ENCODE data around the gene MED26. TPM values are rescaled to one million over a fixed set of nuclear protein-coding genes. Genes with fewer than 3 reads are reported as not detected.
A peak's percentile ranks its signal among the peaks of the same experiment; 100 is the strongest.

Gene MED26
- total RNA-seq, 2 donors from 2014 or later, result 19.3 to 23.6 TPM

DNA sequence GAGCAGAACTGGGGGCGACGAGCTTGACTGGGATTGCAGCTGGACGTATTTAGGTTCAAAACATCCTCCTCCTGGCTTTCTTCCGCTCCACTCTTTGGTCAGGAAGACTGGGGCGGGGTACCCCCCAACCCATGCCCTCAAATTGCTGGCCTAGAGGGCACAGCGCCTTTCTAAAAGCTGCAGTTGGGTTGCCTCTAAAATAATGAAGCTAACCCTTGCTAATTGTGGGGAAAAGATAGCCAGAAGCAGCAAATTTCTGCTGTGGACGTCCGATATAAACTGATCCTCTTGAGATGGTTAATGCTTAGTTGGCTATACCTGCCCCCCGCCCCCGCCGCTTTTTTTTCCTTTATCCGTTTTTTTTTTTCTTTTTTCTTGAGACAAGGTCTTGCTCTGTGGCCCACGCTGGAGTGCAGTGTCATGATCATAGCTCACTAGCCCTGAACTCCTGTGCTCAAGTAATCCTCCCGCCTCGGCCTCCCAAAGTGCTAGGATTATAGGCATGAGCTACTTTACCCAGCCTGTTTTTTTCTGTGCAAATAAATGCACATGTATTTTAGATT is 85.0 kb downstream of the MED26 start:
- H3K4me1 Mint-ChIP-seq, result peaks cover 30% of the 10 kb centered on the region
- no peaks in the 10 kb centered on the region for H3K9me3 Mint-ChIP-seq
- H3K36me3 Mint-ChIP-seq (ENCODE audit: low read depth), result peaks cover 54% of the 10 kb centered on the region
- no peak for ATAC-seq (replicated peaks)
- H3K27ac Mint-ChIP-seq, result peak overlapping the region; percentile 97
- no peaks in the 10 kb centered on the region for H3K27me3 Mint-ChIP-seq
- H3K4me3 Mint-ChIP-seq, result peak overlapping the region; percentile 98

DNA sequence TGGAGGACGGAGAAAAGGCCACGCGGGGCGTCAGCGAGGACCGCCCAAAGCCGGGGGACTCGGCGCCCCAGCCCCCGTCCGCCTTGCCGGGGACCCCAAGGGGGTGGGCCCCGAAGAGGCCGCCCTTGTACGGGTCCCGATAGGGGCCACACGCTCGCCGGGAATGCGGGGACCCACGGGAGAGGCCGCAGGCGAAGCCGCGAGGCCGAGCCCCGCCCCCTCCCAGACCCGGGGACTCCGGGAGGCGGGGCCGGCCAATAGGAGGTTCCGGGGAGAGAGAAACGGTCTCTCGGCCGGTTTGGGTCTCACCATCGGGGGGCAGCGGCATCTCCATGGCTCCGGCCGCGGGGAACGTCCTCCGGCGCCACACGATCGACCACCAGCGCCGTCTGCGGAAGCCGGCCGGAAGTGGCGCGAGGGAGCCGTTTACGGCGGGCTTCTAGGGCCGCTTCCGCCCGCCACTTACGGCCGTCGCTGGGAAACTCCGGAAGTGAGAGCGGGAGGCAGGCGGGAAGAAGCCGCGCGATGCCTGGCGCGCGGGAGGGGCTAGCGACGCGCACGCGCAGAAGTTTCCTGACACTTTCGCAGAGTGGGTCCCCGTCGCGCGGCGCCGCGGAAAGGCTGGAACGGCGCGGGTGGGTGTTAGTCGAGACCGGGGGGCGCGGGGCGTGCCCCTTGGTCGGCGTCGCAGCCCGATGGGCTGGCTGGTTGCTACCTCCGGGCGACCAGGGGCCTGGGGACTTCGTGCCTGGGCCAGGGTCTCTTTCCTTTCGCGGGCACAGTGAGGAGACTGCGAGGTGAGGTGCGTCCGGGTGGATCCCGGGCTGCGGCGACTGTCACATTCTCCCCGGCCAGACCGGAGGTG is 85.7 kb downstream of the MED26 start, which contains the start of gene CHERP:
TSS of gene CHERP (minus strand) at position 393 of the 865 bp plus-strand sequence. CDS start at position 334, 59 bp downstream.
- peaks cover 61% of the 10 kb centered on the region for H3K36me3 Mint-ChIP-seq (ENCODE audit: low read depth)
- H3K4me1 Mint-ChIP-seq, result peaks cover 32% of the 10 kb centered on the region

DNA sequence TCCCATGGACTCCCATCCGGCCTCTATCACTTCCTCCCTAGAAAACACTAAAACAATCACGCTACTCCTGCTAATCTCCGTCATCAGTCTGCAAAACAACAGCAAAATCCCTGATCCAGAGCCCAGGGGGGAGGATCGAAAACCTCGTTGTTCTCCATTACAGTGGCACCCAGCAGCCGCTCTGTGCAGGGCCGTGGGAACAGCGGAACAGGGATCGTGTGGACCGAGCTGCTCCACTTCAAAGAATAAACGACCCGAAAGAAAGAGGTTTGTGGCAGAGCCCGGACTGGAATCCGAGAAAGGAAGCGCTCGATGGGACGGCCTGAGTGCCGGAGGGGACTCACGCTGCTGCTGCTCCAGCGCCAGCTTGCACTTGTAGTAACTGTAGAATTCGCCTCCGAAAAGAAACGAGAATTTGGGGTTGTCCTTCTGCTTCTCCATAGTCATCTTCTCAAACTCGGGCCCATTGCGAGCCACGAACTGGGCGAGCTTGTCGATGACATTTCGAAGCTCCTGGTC is 86.4 kb downstream of the MED26 start:
- Mint-ChIP-seq H3K4me1 (peaks cover 33% of the 10 kb centered on the region), H3K36me3 (ENCODE audit: low read depth) (peaks cover 68% of the 10 kb centered on the region), H3K4me3 (peak overlapping the region; percentile 98), H3K27me3 (no peaks in the 10 kb centered on the region), H3K27ac (peak overlapping the region; percentile 92), H3K9me3 (no peaks in the 10 kb centered on the region)
- ATAC-seq (replicated peaks), result peak; percentile 1

More for the DNA sequence above, 85.7 kb downstream of the MED26 start, which contains the start of gene CHERP:
- ATAC-seq (replicated peaks), result peak; percentile 82
- H3K27ac Mint-ChIP-seq, result peak within 1 kb of the TSS; percentile 97
- peak within 1 kb of the TSS; percentile 98 for H3K4me3 Mint-ChIP-seq
- no peaks in the 10 kb centered on the region for H3K27me3 Mint-ChIP-seq
- H3K9me3 Mint-ChIP-seq, result no peaks in the 10 kb centered on the region

DNA sequence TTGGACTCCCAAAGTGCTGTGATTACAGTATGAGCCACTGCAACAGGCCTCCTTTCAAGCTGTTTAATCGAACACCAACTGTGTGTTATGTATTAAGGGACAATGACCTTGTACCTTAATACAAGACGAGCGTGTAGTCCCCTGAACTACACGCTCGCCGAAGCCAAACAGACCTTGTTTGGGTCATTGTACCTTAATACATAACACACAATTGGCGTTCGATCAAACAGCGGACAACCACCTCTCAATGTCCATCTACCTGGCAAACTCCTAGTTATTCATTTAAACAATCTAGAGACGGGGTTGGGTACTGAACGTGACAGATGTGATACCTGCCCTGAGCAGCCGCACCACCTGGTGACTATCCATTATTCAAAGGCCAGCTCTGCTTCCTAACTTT is 87.1 kb downstream of the MED26 start:
- ATAC-seq (replicated peaks), result no peak
- H3K36me3 Mint-ChIP-seq (ENCODE audit: low read depth), result peaks cover 74% of the 10 kb centered on the region
- H3K27me3 Mint-ChIP-seq, result no peaks in the 10 kb centered on the region
- H3K4me3 Mint-ChIP-seq, result peak overlapping the region; percentile 98
- peaks cover 33% of the 10 kb centered on the region for H3K4me1 Mint-ChIP-seq
- peak overlapping the region; percentile 92 for H3K27ac Mint-ChIP-seq
- no peaks in the 10 kb centered on the region for H3K9me3 Mint-ChIP-seq

DNA sequence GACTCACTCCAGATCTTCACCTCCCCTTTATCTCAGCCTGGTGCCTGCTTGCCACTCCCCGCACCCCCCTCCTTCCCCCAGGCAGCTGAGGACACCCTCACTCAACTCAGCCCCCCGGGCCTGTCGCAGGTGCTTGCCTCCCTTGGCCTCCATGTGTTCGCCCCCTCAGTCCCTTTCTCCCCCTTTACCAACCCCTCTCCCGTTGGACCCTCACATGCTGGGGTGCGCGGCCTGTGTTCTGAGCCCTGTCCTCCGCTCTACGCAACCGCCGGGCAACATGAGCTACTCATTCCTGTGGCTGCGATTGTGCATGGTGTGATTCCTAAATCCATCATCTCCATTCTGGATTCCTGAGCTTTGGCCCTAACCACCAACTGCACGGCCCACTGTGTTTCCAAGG is 90.9 kb downstream of the MED26 start:
- peaks cover 27% of the 10 kb centered on the region for H3K4me1 Mint-ChIP-seq
- H3K9me3 Mint-ChIP-seq, result no peaks in the 10 kb centered on the region
- peaks cover 93% of the 10 kb centered on the region for H3K36me3 Mint-ChIP-seq (ENCODE audit: low read depth)
- no peaks in the 10 kb centered on the region for H3K27me3 Mint-ChIP-seq
- no peak overlapping the region for H3K4me3 Mint-ChIP-seq
- ATAC-seq (replicated peaks), result no peak
- no peak overlapping the region for H3K27ac Mint-ChIP-seq

DNA sequence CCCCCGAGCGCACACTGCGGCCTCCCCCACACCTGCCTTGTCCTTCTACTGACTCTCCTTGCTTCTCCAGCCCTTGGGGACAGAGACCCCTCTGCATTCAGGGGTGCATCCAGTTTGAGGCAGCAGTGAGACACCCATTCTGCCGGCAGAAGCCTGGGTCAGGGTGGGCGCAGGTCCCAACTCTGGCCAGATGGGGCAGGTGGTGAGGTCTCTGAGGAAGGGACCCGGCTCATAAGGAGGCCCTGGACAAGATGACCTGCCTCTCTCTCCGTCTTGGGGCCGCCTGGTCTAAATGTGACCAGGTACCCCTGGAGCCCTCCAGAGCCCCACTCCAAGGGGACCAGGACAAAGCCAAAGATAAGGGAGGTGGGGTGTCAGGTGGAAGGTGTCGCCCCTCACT is 91.9 kb downstream of the MED26 start:
- peaks cover 22% of the 10 kb centered on the region for H3K4me1 Mint-ChIP-seq
- no peak overlapping the region for H3K27ac Mint-ChIP-seq
- H3K27me3 Mint-ChIP-seq, result no peaks in the 10 kb centered on the region
- peaks cover 97% of the 10 kb centered on the region for H3K36me3 Mint-ChIP-seq (ENCODE audit: low read depth)
- ATAC-seq (replicated peaks), result no peak
- no peak overlapping the region for H3K4me3 Mint-ChIP-seq
- H3K9me3 Mint-ChIP-seq, result no peaks in the 10 kb centered on the region

DNA sequence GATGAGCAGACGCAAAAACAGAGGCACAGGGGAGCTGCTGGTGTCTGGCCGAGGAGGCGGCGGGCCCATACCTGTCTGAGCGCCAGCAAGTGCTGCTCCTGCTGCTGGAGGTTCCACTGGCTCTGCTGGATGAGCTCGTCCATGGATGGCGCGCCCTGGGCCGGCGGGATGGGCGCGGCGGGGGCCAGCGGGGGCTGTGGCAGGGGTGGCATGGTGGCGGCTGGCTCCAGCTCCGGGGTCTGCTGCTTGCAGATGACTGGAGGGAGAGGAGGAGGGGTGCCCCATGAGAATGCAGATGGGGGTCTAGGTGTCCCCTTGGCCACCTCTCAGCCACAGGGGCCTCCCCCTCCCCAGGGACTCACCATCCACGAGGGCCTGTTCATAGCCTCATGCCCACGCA is 92.6 kb downstream of the MED26 start:
- no peak for ATAC-seq (replicated peaks)
- Mint-ChIP-seq H3K27ac (no peak overlapping the region), H3K27me3 (no peaks in the 10 kb centered on the region), H3K36me3 (ENCODE audit: low read depth) (peaks cover 97% of the 10 kb centered on the region), H3K4me3 (no peak overlapping the region), H3K9me3 (no peaks in the 10 kb centered on the region), H3K4me1 (peaks cover 22% of the 10 kb centered on the region)

DNA sequence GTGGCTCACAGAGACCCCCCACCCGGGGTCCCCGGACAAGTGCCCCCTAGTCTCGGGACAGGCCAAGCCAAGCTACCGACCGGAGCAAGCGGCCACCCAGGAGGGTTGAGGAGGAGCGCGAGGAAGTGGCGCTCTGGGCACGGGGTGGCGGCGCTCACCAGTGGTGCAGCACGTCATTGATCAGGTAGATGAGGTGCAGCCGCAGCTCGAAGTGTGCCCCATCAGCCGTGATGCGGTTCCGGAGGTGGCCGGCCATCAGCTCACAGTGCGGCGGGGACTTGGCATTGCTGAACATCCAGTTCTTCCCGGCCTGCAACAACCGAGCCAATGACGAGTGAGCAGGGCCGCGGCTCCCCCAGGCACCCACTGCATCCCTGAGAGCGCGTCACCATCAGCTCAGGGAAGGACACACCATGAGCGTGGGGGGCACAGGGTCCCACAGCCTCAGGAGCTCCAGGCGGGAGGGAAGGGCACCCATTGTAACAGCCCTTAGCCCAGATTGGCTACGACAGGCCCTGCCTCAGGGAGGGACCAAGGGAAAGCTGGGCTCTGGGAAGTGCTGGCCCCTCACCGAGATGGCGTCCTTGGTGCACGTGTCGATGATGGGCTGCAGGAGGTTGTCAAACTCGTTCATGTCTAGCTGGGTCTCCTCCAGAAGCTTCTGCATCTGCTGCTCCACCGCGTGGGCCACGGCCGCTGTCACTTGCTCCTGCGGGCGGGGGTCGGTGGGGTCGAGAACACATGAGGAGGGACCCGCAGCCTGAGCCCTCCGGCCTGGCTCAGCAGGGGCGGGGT is 95.4 kb downstream of the MED26 start:
- Mint-ChIP-seq H3K27me3 (no peaks in the 10 kb centered on the region), H3K4me3 (no peak overlapping the region), H3K9me3 (no peaks in the 10 kb centered on the region), H3K4me1 (peaks cover 5% of the 10 kb centered on the region), H3K27ac (no peak overlapping the region), H3K36me3 (ENCODE audit: low read depth) (peaks cover 96% of the 10 kb centered on the region)
- no peak for ATAC-seq (replicated peaks)

DNA sequence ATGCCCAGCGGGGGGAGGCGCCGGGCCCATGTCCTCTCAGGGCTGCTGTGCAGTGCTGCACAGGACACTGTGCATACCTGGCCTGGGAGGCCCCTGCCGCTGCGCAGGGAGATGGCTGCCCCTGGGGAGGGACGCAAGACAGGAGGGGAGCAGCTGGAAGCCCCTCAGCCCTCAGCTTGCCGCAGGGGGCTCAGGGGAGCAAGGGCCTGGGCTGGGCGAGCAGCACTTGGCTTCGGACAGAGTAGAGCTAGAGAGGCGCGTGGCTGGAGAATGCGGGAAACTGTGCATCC is 96.7 kb downstream of the MED26 start:
- H3K9me3 Mint-ChIP-seq, result no peaks in the 10 kb centered on the region
- H3K4me3 Mint-ChIP-seq, result no peak overlapping the region
- no peak for ATAC-seq (replicated peaks)
- no peaks in the 10 kb centered on the region for H3K4me1 Mint-ChIP-seq
- no peaks in the 10 kb centered on the region for H3K27me3 Mint-ChIP-seq
- H3K36me3 Mint-ChIP-seq (ENCODE audit: low read depth), result peaks cover 96% of the 10 kb centered on the region
- no peak overlapping the region for H3K27ac Mint-ChIP-seq

DNA sequence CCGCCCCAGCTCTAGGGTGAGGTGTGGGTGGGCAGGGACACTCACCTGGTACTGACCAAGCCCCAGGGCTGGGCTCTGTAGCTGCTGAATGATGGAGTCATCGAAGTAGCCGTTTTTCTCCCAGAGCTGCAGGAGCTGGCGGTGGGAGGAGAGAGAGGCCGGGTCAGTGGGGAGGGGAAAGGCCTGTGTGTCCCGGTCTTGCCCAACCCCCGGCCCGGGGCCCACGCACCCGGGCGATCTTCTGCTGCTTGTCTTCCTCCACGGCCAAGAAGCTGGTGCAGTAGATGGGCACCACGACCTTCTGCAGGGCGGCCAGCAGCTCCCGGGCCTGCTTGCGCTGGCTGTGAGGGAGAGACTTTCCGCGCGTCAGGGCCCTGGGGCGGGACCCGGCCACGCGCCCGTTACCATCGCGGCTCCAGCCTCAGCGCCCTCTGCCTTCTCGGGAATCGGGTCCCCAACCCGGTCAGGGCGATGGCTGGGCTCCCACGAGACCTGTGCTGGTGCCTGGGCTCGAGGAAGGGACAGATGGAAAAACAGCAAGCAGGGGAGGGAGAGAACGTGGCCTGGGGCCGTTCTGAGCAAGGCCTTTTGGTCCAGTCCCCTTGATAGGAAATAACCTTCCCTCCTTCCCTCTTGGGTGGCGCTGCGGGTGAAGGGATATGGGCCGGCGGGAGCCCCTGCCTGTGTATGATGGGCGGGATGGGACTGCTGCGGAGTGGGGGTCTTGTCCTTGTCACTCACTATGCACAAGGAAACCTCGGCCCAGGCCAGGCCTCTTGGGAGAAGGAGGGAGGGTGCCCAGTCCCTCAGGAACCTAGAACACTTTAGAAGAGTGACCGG is 97.2 kb downstream of the MED26 start:
- peaks cover 96% of the 10 kb centered on the region for H3K36me3 Mint-ChIP-seq (ENCODE audit: low read depth)
- H3K4me3 Mint-ChIP-seq, result no peak overlapping the region
- H3K9me3 Mint-ChIP-seq, result no peaks in the 10 kb centered on the region
- H3K27me3 Mint-ChIP-seq, result no peaks in the 10 kb centered on the region
- H3K4me1 Mint-ChIP-seq, result no peaks in the 10 kb centered on the region
- H3K27ac Mint-ChIP-seq, result no peak overlapping the region
- ATAC-seq (replicated peaks), result no peak

DNA sequence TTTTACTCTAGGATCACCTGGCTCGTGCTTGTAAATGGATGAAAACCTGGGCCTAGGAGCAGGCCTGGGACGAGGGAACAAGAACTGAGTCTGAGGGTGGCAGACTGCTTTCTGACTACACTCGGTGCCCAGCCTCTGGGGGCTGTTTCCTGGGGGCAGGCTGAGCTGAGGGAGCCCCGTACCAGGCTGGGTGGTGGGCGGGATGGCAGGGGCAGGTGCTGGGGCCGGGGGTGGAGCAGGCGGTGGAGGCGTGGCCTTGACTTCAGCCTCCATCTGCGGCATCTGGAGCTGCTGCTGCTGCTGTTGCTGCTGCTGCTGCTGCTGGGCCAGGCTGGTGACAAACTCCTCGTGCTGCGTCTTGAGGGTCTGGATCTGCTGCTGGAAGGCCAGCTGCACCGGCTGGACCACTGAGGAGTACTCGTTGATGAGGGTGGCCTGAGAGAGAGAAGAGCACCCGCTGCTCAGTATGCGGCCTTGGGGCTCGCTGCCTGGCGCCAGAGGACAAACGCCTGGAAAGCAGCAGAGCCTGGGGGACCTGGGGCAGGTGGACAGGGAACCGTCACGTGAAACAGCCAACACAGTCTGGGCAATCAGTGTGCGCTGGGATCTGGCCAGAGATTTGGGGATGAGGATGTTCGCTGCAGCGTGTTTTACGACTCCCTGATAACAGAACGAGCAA is 98.4 kb downstream of the MED26 start:
- no peak overlapping the region for H3K4me3 Mint-ChIP-seq
- H3K27me3 Mint-ChIP-seq, result no peaks in the 10 kb centered on the region
- H3K36me3 Mint-ChIP-seq (ENCODE audit: low read depth), result peaks cover 95% of the 10 kb centered on the region
- H3K27ac Mint-ChIP-seq, result no peak overlapping the region
- no peak for ATAC-seq (replicated peaks)
- no peaks in the 10 kb centered on the region for H3K4me1 Mint-ChIP-seq
- H3K9me3 Mint-ChIP-seq, result no peaks in the 10 kb centered on the region

DNA sequence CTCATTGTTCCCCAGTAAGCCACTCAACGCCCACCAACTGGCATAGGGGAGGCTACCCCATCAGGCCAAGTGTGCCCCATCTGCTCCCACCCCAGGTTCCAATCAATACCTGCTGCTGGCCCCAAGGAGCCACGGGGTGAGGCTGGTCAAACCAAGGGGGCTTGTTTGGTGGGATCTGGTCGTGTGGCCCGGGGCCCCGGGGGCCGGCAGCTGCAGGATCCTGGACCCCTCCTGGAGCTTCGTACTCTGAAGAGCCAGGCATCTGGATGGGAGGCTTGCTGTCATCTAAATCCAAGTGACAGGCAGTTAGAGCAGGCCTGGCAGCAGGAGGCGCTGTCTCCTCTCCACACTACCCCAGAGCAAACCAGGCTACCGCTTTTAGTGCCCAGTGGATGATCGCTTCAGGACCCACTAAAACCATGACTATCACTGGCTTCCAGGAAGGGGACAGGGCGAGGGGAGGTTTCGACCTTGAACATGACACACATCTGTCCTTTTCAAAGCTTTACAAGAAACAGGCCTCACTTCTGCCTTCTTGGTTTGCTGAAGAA is 100.0 kb downstream of the MED26 start:
- peak; percentile 90 for ATAC-seq (replicated peaks)
- H3K9me3 Mint-ChIP-seq, result no peaks in the 10 kb centered on the region
- H3K27ac Mint-ChIP-seq, result peak overlapping the region; percentile 33
- no peaks in the 10 kb centered on the region for H3K27me3 Mint-ChIP-seq
- no peaks in the 10 kb centered on the region for H3K4me1 Mint-ChIP-seq
- no peak overlapping the region for H3K4me3 Mint-ChIP-seq
- peaks cover 93% of the 10 kb centered on the region for H3K36me3 Mint-ChIP-seq (ENCODE audit: low read depth)

DNA sequence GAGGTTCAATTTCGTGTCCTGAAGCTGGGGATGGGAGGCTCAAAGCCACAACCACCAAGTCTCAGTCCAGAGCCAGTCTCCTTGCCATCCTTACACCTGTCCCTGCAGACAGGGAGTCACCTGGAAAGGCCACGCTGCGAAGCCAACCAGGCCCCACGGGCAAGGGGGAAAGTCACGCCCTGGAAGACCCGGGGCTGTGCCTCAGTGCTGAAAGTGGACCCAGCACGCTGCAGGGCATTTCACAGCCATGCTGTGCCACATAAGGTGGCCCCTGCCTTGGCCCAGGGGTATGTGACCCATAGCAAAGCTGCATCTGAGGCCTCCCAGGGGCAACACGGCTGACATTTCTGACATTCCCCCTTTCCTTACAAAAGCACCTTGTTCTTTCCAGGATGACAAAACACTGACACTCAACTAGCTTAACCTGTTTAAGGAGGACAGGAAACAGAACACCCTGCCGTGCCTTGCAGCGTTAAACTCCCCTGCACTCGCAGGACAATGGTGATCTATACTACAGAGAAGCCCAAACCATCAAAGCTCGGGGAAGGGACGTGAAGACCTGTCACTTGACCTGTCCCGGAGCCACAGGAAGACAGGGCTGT is 100.6 kb downstream of the MED26 start:
- Mint-ChIP-seq H3K36me3 (ENCODE audit: low read depth) (peaks cover 93% of the 10 kb centered on the region), H3K27ac (peak overlapping the region; percentile 33), H3K9me3 (no peaks in the 10 kb centered on the region), H3K4me1 (no peaks in the 10 kb centered on the region), H3K27me3 (no peaks in the 10 kb centered on the region), H3K4me3 (no peak overlapping the region)
- ATAC-seq (replicated peaks), result no peak
